ENCODE results near the gene HOXB2. TPM values are rescaled to one million over a fixed set of nuclear protein-coding genes. Genes with fewer than 3 reads are reported as not detected.
A peak's percentile ranks its signal among the peaks of the same experiment; 100 is the strongest.

HOXB2 gene
- total and polyA plus RNA-seq, 9 of the 15 experiments (the other 6 are each of a cell fraction or from before 2014, with no cell fraction given) = 2.1 to 97.7 (median 21.2) TPM

GRCh38 chr17:48500435-48501426, 44.2 kb downstream of the HOXB2 start (continued):
- TF ChIP-seq DEAF1 (CRISPR knock-in tag; IDR thresholded peaks at IDR 0.05) = 0 out of 2 replicates have a peak, but pooled peaks have one; percentile 44
- no peak for TF ChIP-seq PRPF4 (IDR thresholded peaks at IDR 0.05; ENCODE audit: insufficient read depth, low read depth, low read length, poor library complexity, severe bottlenecking)
- TF ChIP-seq PHB2 (IDR thresholded peaks at IDR 0.05; ENCODE audit: low read depth) = no peak
- TF ChIP-seq ZBTB33 (CRISPR knock-in tag; IDR thresholded peaks at IDR 0.05) = no peak
- no peak for TF ChIP-seq MCM5 (IDR thresholded peaks at IDR 0.05; ENCODE audit: low read depth)
- no peak for TF ChIP-seq ZFP36 (IDR thresholded peaks at IDR 0.05; ENCODE audit: low read depth, low read length, partially characterized antibody)
- TF ChIP-seq ZNF311 (CRISPR knock-in tag; IDR thresholded peaks at IDR 0.05) = no peak
- TF ChIP-seq ATF1 (CRISPR knock-in tag; IDR thresholded peaks at IDR 0.05) = no peak
- peak; percentile 53 for TF ChIP-seq ATF1 (tag; IDR thresholded peaks at IDR 0.05)
- no peak for TF ChIP-seq ZNF584 (CRISPR knock-in tag; IDR thresholded peaks at IDR 0.05; ENCODE audit: low read depth)
- no peak for TF ChIP-seq U2AF2 (optimal IDR thresholded peaks at IDR 0.05; ENCODE audit: low read depth, low read length)
- TF ChIP-seq HOMEZ (CRISPR knock-in tag; IDR thresholded peaks at IDR 0.05) = no peak
- no peak for TF ChIP-seq TARDBP (IDR thresholded peaks at IDR 0.05)
- no peak for TF ChIP-seq XRCC5 (IDR thresholded peaks at IDR 0.05; ENCODE audit: low read depth, low read length)
- TF ChIP-seq MBD1 (CRISPR knock-in tag; IDR thresholded peaks at IDR 0.05) = no peak
- TF ChIP-seq ETS2 (tag; IDR thresholded peaks at IDR 0.05; ENCODE audit: borderline replicate concordance, poor library complexity, severe bottlenecking) = no peak
- TF ChIP-seq HMBOX1 (IDR thresholded peaks at IDR 0.05) = no peak
- no peak for TF ChIP-seq NCOA1 (IDR thresholded peaks at IDR 0.05; ENCODE audit: low read depth)
